Stimulated activated naive CD8-positive, alpha-beta T cell treated with anti-CD3 and anti-CD28 coated beads, Interleukin-15, amount 100 ng/mL, for 72 hours (primary cell): ENCODE results near the gene CD177.
"Not testable (repeated sequence)": the region's sequence is repeated elsewhere in the genome, so short reads cannot be mapped to it uniquely, and the experiment has no call there.

Source experiments
- ATAC-seq: fragments of 150-1000 bp; cut with Tn5 transposase; 2 replicates; pipeline ENCODE4 v1.10.0; 2021; ENCODE audit warnings: mild to moderate bottlenecking, moderate library complexity
- DNase-seq, 2 donors: peaks; one replicate each; pipeline ENCODE4 v3.0.0; 2021 to 2022
- H3K27ac Mint-ChIP-seq, 2 donors: one replicate each; pipeline ENCODE4 v1.8.0; 2022; ENCODE audit warnings: mild to moderate bottlenecking in 2 of 2, mixed read lengths in 2 of 2, moderate library complexity in 2 of 2
- H3K27me3 Mint-ChIP-seq: one replicate; pipeline ENCODE4 v1.8.0; 2022; ENCODE audit warnings: mixed read lengths
- H3K4me1 Mint-ChIP-seq: one replicate; pipeline ENCODE4 v1.8.0; 2022; ENCODE audit warnings: mild to moderate bottlenecking, mixed read lengths
- H3K4me3 Mint-ChIP-seq, 2 donors: one replicate each; pipeline ENCODE4 v1.8.0; 2022; ENCODE audit warnings: mild to moderate bottlenecking in 2 of 2, mixed read lengths in 2 of 2, moderate library complexity in 1 of 2
- H3K9me3 Mint-ChIP-seq, 2 donors: one replicate each; pipeline ENCODE4 v1.8.0; 2022; ENCODE audit warnings: mixed read lengths in 2 of 2

CD177 gene

GRCh38 chr19:43390903-43391551 is 37.5 kb downstream of the CD177 start:
- DNase-seq, H3K4me3 Mint-ChIP-seq, H3K4me1 Mint-ChIP-seq, H3K27ac Mint-ChIP-seq, H3K9me3 Mint-ChIP-seq, ATAC-seq: not testable (repeated sequence)
- H3K27me3 Mint-ChIP-seq, result peaks cover 23% of the 10 kb centered on the region

GRCh38 chr19:43391552-43391935 is 38.1 kb downstream of the CD177 start:
- peaks cover 25% of the 10 kb centered on the region for H3K27me3 Mint-ChIP-seq
- not testable (repeated sequence) for H3K4me3 Mint-ChIP-seq, ATAC-seq

GRCh38 chr19:43393501-43393900 is 40.0 kb downstream of the CD177 start:
- H3K27me3 Mint-ChIP-seq, result peaks cover 25% of the 10 kb centered on the region

More at GRCh38 chr19:43391552-43391935, 38.1 kb downstream of the CD177 start:
- H3K9me3 Mint-ChIP-seq, H3K4me1 Mint-ChIP-seq, H3K27ac Mint-ChIP-seq, DNase-seq: not testable (repeated sequence)

GRCh38 chr19:43395561-43395960 is 42.1 kb downstream of the CD177 start:
- Mint-ChIP-seq H3K4me3 (no peak overlapping the region), H3K27me3 (peaks cover 25% of the 10 kb centered on the region), H3K27ac (no peak overlapping the region), H3K9me3 (no peaks in the 10 kb centered on the region), H3K4me1 (no peaks in the 10 kb centered on the region)
- DNase-seq (no peak), ATAC-seq (no peak)

More at GRCh38 chr19:43393501-43393900, 40.0 kb downstream of the CD177 start:
- not testable (repeated sequence) for H3K4me1 Mint-ChIP-seq, ATAC-seq, H3K9me3 Mint-ChIP-seq, H3K4me3 Mint-ChIP-seq, DNase-seq, H3K27ac Mint-ChIP-seq

GRCh38 chr19:43406297-43406696 is 52.8 kb downstream of the CD177 start:
- ATAC-seq, result no peak
- H3K9me3 Mint-ChIP-seq, result no peaks in the 10 kb centered on the region
- no peak overlapping the region for H3K27ac Mint-ChIP-seq
- peaks cover 5% of the 10 kb centered on the region for H3K27me3 Mint-ChIP-seq
- no peak for DNase-seq
- H3K4me1 Mint-ChIP-seq, result no peaks in the 10 kb centered on the region
- H3K4me3 Mint-ChIP-seq, result no peak overlapping the region

- DNase-seq (no peak), ATAC-seq (no peak)
- Mint-ChIP-seq H3K9me3 (no peaks in the 10 kb centered on the region), H3K4me3 (no peak overlapping the region), H3K27me3 (no peaks in the 10 kb centered on the region), H3K27ac (no peak overlapping the region), H3K4me1 (no peaks in the 10 kb centered on the region)
Observed at GRCh38 chr19:43407416-43408005, 54.0 kb downstream of the CD177 start.

- no peaks in the 10 kb centered on the region for H3K4me1 Mint-ChIP-seq
- H3K9me3 Mint-ChIP-seq, result no peaks in the 10 kb centered on the region
- DNase-seq, result no peak
- no peak for ATAC-seq
- H3K4me3 Mint-ChIP-seq, result no peak overlapping the region
- H3K27ac Mint-ChIP-seq, result no peak overlapping the region
- H3K27me3 Mint-ChIP-seq, result no peaks in the 10 kb centered on the region
Observed at GRCh38 chr19:43408043-43408442, 54.6 kb downstream of the CD177 start.

GRCh38 chr19:43409415-43409814 is 55.9 kb downstream of the CD177 start:
- Mint-ChIP-seq H3K9me3 (no peaks in the 10 kb centered on the region), H3K27ac (no peak overlapping the region), H3K4me3 (no peak overlapping the region), H3K27me3 (no peaks in the 10 kb centered on the region), H3K4me1 (no peaks in the 10 kb centered on the region)
- DNase-seq (no peak), ATAC-seq (no peak)

- H3K27me3 Mint-ChIP-seq, result no peaks in the 10 kb centered on the region
- H3K4me1 Mint-ChIP-seq, result no peaks in the 10 kb centered on the region
- DNase-seq (no peak), ATAC-seq (no peak)
- no peaks in the 10 kb centered on the region for H3K9me3 Mint-ChIP-seq
- no peak overlapping the region for H3K4me3 Mint-ChIP-seq
- no peak overlapping the region for H3K27ac Mint-ChIP-seq
Observed at GRCh38 chr19:43412441-43412840, 59.0 kb downstream of the CD177 start.
